Osteoblast (primary cell): ENCODE data around the gene SYNGR3. TPM values are rescaled to one million over a fixed set of nuclear protein-coding genes. Genes with fewer than 3 reads are reported as not detected.

Experiments used
- DNase-seq: peaks from one replicate; pipeline ENCODE4 v3.0.0; 2011; ENCODE audit warnings: low spot score, mixed read lengths; ENCODE audit not compliant: insufficient read length; ENCODE audit errors: missing footprints
- H2AFZ ChIP-seq: 2 replicates; pipeline ENCODE4 v1.6.0; 2011; ENCODE audit warnings: mild to moderate bottlenecking, low read length
- H3K27ac ChIP-seq: 2 replicates; pipeline ENCODE4 v1.5.1; 2011; ENCODE audit warnings: mild to moderate bottlenecking, low read depth, low read length, moderate library complexity
- H3K27me3 ChIP-seq: 2 replicates; pipeline ENCODE4 v1.6.0; 2012; ENCODE audit warnings: mild to moderate bottlenecking, control low read depth, inconsistent platforms, low read length, moderate library complexity; ENCODE audit not compliant: insufficient read depth
- H3K36me3 ChIP-seq: 2 replicates; pipeline ENCODE4 v1.5.1; 2011; ENCODE audit warnings: mild to moderate bottlenecking, low read length, control low read depth, moderate library complexity; ENCODE audit not compliant: insufficient read depth
- H3K4me1 ChIP-seq: 2 replicates; pipeline ENCODE4 v1.5.1; 2011; ENCODE audit warnings: mild to moderate bottlenecking, low read length, control low read depth, moderate library complexity; ENCODE audit not compliant: insufficient read depth
- H3K4me2 ChIP-seq: 2 replicates; pipeline ENCODE4 v1.6.0; 2011; ENCODE audit warnings: mild to moderate bottlenecking, low read length; ENCODE audit not compliant: insufficient read depth
- H3K4me3 ChIP-seq: fragments of 200-600 bp; sonication (generic); 3 replicates; pipeline ENCODE4 v1.5.1; 2012; ENCODE audit warnings: mild to moderate bottlenecking, low read length, inconsistent platforms; ENCODE audit not compliant: insufficient read depth
- H3K79me2 ChIP-seq: 2 replicates; pipeline ENCODE4 v1.6.0; 2012; ENCODE audit warnings: mild to moderate bottlenecking, low read length, control low read depth, inconsistent platforms; ENCODE audit not compliant: insufficient read depth
- H3K9me3 ChIP-seq: 2 replicates; pipeline ENCODE4 v1.5.1; 2011; ENCODE audit warnings: low read depth, low read length, control low read depth
- H4K20me1 ChIP-seq: 2 replicates; pipeline ENCODE4 v1.6.0; 2012; ENCODE audit warnings: mild to moderate bottlenecking, low read length, control low read depth; ENCODE audit not compliant: insufficient read depth
- CTCF ChIP-seq: IDR thresholded peaks from 2 replicates; pipeline ENCODE4 v1.5.1; 2011; ENCODE audit warnings: mild to moderate bottlenecking, low read depth, low read length, moderate library complexity; ENCODE audit errors: extremely low read depth
- total RNA-seq: library from RNA; depleted of rRNA; stranded (reverse); fragments of >200 nt; gene quantifications from 2 replicates; pipeline ENCODE4 v1.2.3, GENCODE V29; 2012

Gene SYNGR3
- total RNA-seq, 1 donor, result under 0.01 TPM

GRCh38 chr16:1971796-1972489 is 17.8 kb upstream of the SYNGR3 start, which contains the start of gene TBL3:
Gene TBL3 (plus strand): TSS chr16:1972053. CDS start chr16:1972165, 112 bp downstream.
- Histone ChIP-seq H3K36me3 (peaks cover 22% of the 10 kb centered on the region), H3K27ac (peak within 1 kb of the TSS; percentile 94), H3K4me2 (peak within 1 kb of the TSS; percentile 98), H2AFZ (peak within 1 kb of the TSS; percentile 95), H4K20me1 (no peaks in the 10 kb centered on the region), H3K4me1 (peaks cover 10% of the 10 kb centered on the region), H3K79me2 (peaks cover 31% of the 10 kb centered on the region), H3K4me3 (peak within 1 kb of the TSS; percentile 98), H3K27me3 (no peaks in the 10 kb centered on the region), H3K9me3 (no peaks in the 10 kb centered on the region)
- DNase-seq, result peak; percentile 100
- TF ChIP-seq CTCF, result no peak

- TF ChIP-seq CTCF, result no peak
- Histone ChIP-seq H3K4me3 (peak overlapping the region; percentile 98), H4K20me1 (no peaks in the 10 kb centered on the region), H3K27me3 (no peaks in the 10 kb centered on the region), H3K9me3 (no peaks in the 10 kb centered on the region), H2AFZ (peak overlapping the region; percentile 80), H3K4me2 (peak overlapping the region; percentile 98), H3K79me2 (peaks cover 26% of the 10 kb centered on the region), H3K4me1 (peaks cover 10% of the 10 kb centered on the region), H3K36me3 (peaks cover 24% of the 10 kb centered on the region), H3K27ac (peak overlapping the region; percentile 94)
- DNase-seq, result peak; percentile 98
Measured at GRCh38 chr16:1972490-1972877, 17.3 kb upstream of the SYNGR3 start.

- no peak overlapping the region for H3K4me2 ChIP-seq
- no peak overlapping the region for H3K27ac ChIP-seq
- peaks cover 10% of the 10 kb centered on the region for H3K4me1 ChIP-seq
- peaks cover 5% of the 10 kb centered on the region for H4K20me1 ChIP-seq
- no peaks in the 10 kb centered on the region for H3K9me3 ChIP-seq
- H2AFZ ChIP-seq, result no peak overlapping the region
- peak; percentile 87 for DNase-seq
- peaks cover 26% of the 10 kb centered on the region for H3K36me3 ChIP-seq
- no peak for TF ChIP-seq CTCF
- peaks cover 26% of the 10 kb centered on the region for H3K79me2 ChIP-seq
- no peaks in the 10 kb centered on the region for H3K27me3 ChIP-seq
- no peak overlapping the region for H3K4me3 ChIP-seq
Measured at GRCh38 chr16:1973461-1974156, 16.2 kb upstream of the SYNGR3 start.
